HT-29 (cell line): ENCODE data around the gene LGALS7. TPM values are rescaled to one million over a fixed set of nuclear protein-coding genes. Genes with fewer than 3 reads are reported as not detected.
"Not testable (repeated sequence)": the region's sequence is repeated elsewhere in the genome, so short reads cannot be mapped to it uniquely, and the experiment has no call there.

Experiments used
- DNase-seq: peaks from one replicate; pipeline ENCODE4 v3.0.0-alpha.2; 2015; ENCODE audit warnings: low spot score
- total RNA-seq: library from RNA; depleted of rRNA; stranded (reverse); fragments of >200 nt; shearing (Covaris generic); gene quantifications from 2 replicates; pipeline ENCODE4 v1.2.3, GENCODE V29; 2014

The LGALS7 gene
- total RNA-seq, 1 experiment from 2014 or later, result 1.5 TPM

- DNase-seq, result no peak
These were observed 27.4 kb upstream of the LGALS7 start for GRCh38 chr19:38800577-38801347.

DNA sequence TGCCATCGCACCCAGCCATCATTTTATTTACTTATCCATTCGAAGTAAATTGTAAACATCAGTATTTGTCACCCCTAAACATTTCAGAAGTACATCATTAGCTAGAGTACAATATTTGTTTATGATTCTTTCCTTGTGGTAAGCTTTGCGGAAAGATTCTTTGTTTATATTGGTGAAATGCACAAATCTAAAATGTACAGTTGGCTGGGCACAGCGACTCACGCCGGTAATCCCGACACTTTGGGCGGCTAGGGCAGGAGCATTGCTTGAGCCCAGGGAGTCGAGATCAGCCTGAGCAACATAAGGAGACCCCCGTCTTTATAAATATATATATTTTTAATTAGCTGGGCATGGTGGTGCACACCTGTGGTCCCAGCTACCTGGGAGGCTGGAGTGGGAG is 25.8 kb upstream of the LGALS7 start:
- DNase-seq, result no peak

DNA sequence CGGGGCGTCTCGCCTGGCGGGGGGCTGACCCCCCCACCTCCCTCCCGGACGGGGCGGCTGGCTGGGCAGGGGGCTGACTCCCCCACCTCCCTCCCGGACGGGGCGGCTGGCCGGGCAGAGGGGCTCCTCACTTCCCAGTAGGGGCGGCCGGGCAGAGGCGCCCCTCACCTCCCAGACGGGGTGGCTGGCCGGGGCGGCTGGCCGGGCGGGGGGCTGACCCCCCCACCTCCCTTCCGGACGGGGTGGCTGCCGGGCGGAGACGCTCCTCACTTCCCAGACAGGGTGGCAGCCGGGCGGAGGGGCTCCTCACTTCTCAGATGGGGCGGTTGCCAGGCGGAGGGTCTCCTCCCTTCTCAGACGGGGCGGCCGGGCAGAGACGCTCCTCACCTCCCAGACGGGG is 24.5 kb upstream of the LGALS7 start:
- DNase-seq, result not testable (repeated sequence)

DNA sequence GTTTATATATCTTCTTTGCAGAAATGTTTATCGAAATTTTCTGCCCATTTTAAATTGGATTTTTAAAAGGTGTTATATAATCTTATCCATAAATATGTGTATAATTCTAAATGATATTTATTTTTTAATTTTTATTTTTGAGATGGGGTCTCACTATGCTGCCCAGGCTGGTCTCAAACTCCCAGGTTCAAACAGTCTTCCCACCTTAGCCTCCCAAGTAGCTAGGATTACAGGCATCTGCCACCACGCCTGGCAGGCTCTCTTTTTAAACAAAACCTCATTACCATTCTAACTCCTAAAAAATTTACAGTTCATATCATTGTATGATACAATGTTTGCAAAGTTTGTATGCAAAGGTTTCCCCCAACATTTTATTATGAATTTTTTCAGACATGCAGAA is 22.8 kb upstream of the LGALS7 start:
- DNase-seq, result no peak

GRCh38 chr19:38795549-38795948 is 22.2 kb upstream of the LGALS7 start:
- DNase-seq, result no peak

GRCh38 chr19:38793671-38794070 is 20.4 kb upstream of the LGALS7 start:
- DNase-seq, result no peak

GRCh38 chr19:38793177-38793576 is 19.9 kb upstream of the LGALS7 start:
- DNase-seq, result peak; percentile 49

DNA sequence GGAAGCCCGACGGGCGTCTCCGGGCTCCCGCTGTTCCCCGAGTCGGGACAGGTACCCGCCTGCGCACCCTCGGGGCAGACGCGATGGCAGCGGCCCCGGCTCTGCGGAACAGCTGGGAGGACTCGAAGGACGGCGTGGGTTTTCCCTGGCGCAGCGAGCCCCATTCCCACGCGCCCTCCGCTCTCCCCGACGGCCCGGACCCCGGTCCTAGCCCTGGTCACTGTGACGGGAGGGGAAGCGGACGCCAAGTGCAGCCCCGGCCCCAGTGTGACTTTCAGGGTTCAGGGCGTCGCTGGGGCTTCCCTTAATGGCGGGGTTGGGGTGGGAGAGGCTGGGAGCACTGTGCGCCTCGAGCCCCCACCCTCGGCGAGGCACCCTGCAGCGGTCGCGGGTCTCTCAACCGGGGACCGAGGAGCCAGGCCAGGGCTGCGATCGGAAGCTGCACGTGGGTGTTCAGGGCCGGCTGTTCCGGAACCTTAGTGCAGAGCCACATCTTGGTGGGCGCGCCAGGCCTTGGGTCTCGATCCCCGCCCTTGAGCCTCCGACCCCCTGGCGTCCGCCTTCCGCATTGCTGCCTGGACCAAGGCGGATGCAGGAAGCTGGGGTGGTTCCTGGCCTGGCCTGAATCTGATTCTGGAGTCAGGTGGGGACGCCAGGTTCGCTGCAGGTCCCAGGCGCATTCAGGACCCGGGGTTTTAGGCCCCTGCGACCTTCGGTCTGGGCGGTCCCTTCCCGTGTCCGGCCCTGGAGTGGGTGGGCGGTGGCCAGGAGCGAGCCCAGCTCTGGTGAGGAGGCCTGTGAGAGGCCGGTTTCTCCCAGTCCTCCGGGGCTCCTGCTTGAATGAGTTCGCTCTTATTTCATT is 19.2 kb upstream of the LGALS7 start:
- DNase-seq, result peak; percentile 83

DNA sequence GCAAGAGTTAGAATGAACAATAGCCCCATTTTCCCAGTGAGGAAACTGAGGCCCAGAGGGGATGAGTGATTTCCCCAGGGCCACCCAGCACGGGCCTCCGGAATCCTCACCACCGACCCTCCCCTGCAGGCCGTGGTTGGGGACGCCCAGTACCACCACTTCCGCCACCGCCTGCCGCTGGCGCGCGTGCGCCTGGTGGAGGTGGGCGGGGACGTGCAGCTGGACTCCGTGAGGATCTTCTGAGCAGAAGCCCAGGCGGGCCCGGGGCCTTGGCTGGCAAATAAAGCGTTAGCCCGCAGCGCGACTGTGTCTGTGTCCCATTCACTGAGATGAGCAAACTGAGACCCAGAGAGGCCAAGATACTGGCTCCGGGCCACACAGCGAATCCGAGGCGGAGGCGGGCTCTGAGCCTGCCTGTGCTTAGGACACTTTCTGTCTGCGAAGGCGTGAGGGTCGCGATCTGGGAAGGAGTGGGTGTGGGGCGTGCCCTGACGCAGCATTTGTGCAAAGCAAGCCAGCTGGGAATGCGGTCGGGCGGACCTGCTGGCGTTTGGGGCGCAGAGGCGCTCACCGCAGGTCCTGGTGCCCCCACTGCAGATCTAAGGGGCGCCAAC is 18.2 kb upstream of the LGALS7 start:
- DNase-seq, result not testable (repeated sequence)

DNA sequence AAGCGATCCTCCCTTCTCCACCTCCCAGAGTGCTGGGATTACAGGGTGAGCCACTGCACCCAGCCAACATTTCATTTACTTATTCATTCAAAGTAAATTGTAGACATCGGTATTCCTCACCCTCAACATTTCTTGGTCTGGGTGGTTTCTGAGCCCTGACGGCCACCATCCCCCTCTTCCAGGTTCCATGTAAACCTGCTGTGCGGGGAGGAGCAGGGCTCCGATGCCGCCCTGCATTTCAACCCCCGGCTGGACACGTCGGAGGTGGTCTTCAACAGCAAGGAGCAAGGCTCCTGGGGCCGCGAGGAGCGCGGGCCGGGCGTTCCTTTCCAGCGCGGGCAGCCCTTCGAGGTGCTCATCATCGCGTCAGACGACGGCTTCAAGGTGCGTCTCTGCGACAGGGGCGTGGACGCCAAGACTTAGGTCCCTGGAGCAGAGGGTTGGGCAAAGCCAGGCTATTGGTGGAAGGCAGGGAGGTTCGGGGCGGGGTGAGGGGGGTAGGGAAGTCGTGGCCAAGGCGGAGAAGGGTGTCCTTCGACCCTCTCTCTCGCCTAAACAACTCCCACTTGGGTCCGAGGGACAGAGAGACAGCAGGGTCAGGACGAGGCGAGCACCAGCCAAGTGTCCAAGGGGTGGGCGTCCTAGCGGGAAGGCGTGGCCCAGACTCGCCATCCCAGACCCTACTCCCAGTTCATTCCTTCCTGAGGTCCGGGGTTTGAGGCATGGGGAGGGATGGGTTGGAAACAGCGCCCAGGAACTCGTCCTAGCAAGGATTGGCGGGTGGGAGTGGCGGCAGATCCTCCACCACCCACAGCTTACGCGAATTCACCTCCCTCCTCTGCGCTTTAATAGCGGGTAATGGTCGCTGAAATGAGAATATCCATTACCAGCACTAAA is 17.4 kb upstream of the LGALS7 start:
- not testable (repeated sequence) for DNase-seq

DNA sequence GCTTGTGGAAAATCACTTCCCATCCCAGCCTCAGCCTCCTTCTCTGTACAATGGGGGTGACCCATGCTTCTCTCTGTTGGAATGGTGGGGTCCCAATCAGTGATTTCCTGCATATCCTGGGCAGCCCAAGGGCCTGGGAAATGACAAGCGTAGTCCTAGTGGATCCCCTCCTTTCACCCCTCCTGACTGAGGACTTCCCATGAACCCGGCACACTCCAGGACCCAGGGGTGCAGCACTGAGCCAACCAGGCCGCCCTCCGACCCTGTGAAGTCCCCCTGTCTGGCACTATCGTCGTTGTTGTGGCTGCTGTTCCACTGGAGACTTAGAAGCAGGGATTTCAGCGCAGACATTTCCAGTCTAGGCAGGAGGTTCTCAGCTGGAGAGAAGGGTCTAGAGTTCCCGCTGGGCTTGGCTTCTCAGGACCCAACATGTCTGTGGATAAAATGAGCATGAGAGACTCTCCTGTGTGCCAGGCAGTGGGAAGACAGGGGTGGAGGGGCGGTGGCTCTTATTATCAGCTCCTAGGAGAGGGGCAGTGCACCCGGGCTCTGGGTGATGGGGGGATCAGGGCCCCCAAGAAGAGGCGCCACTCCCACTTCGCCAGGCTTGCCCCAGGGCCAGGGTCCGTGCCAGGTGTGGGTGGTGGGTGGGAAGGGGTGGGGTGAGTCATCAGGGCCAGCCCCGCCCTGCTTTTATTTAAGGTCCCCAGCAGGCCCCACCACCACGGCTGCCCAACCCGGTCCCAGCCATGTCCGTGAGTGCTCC is 15.3 kb upstream of the LGALS7 start, which contains the start of gene LGALS7B:
TSS of gene LGALS7B (plus strand) at position 723 of the 766 bp plus-strand sequence. CDS start at position 750, 27 bp downstream.
- no peak for DNase-seq

GRCh38 chr19:38786572-38787265 is 13.4 kb upstream of the LGALS7 start:
- no peak for DNase-seq

GRCh38 chr19:38786061-38786460 is 12.7 kb upstream of the LGALS7 start:
- not testable (repeated sequence) for DNase-seq

GRCh38 chr19:38785187-38785699 is 11.9 kb upstream of the LGALS7 start:
- no peak for DNase-seq

- no peak for DNase-seq
These were observed 10.9 kb upstream of the LGALS7 start for GRCh38 chr19:38784224-38784623.

DNA sequence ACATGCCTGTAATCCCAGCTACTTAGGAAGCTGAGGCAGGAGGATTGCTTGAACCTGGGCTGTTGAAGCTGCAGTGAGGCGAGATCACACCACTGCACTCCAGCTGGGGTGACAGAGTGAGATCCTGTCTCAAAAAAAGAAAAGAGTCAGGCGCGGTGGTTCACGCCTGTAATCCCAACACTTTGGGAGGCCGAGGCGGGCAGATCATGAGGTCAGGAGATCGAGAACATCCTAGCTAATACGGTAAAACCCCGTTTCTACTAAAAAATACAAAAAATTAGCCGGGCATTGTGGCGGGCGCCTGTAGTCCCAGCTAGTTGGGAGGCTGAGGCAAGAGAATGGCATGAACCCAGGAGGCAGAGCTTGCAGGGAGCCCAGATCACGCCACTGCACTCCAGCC is 8.9 kb upstream of the LGALS7 start:
- not testable (repeated sequence) for DNase-seq

DNA sequence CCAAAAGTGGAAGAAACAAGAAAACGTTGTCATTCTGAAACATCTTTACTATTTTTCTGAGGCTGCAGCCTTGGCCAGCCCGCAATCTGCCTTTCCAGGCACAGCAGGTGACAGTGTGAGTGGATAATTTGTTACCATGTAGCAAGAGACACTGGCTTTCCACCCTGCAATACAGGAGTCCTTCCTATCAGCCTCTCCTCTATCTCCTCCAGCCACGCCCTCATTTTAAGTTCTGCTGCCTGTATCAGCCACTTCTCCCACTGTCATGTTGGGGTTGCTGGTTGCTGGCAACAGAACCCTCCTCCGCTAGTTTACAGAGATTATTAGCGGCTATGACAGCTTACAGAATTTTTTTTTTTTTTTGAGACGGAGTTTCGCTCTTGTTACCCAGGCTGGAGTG is 7.7 kb upstream of the LGALS7 start:
- DNase-seq, result no peak

GRCh38 chr19:38780443-38780842 is 7.1 kb upstream of the LGALS7 start:
- DNase-seq, result no peak

GRCh38 chr19:38778733-38779132 is 5.4 kb upstream of the LGALS7 start:
- DNase-seq, result no peak
